Measurements from ENCODE around the gene LIPH.
"Not testable (repeated sequence)": the region's sequence is repeated elsewhere in the genome, so short reads cannot be mapped to it uniquely, and the experiment has no call there.

The LIPH gene

DNA sequence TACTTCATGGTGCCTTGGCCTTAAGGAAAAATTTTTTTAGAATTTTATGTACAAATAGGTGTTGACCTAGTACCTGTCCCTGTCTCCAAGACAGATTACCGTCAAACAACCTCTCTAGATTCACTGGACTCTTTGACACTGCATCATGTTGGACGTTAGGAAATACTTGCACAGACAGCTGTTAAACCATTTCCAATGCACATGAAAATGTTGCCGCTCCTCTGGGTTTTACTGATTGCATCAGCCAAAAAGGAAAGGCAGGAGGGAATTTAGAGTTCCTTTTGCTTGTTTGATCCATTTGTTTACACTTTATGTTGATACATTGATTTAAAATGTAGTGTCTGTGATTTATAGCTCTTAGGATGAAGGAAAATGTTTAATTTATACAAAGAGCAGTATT, 68.1 kb downstream of the LIPH start:
- DNase-seq, result no peak

DNA sequence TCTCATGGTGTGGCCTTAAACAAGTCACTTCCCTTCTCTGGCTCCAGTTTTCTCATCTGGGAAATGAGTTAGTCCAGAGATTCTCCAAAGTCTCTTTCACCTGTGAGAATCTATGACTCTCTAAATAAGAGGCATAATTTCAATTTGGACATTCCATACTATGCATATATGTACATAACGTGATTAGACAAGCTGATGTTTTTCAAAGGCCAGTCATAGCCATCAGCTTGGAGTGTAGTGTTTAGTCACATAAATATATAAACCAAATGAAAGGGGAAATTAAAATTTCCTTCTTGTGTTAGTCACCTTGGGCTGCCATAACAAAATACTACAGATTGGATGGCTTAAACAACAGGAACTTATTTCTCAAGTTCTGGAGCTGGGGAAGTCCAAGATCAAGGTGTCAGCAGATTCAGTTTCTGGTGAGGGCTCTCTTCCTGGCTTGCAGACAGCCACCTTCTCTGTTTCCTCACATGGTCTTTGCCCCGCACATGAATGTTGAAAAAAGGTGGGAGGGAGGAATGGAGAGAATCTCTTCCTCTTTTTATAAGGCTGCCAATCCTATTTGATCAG, 72.9 kb downstream of the LIPH start:
- no peak for DNase-seq

DNA sequence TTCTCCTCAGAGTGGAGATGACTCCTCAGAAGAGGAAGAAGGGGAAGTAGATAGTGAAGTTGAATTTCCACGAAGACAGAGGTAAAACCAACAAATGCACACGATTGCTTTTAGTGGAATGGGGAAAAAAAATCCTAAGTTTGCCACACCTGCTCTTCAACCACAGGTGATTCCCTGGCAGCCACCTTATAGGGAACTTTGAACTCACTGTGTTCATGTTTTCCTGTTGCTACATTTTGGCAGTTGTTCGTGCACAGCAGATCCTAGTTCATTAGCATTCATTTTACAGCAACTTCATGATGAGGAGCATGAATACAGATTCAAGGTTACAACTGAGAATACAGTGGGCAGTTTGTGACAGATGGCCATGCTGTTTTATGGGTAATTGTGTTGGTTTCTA, 75.1 kb downstream of the LIPH start:
- no peak for DNase-seq

DNA sequence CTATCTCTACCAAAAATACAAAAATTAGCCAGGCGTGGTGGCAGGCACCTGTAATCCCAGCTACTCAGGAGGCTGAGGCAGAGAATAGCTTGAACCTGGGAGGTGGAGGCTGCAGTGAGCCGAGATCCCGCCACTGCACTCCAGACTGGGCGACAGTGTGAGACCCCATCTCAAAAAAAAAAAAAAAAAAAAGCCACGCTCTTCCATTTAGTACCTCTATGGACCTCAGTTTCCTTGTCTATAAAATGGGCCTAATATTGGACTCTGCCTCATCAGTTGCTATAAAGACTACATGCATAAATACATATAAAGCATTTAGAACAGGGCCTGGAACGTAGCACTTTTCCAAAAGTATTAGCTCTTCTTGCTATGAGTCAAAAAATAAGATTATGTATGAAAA, 77.5 kb downstream of the LIPH start:
- not testable (repeated sequence) for DNase-seq

DNA sequence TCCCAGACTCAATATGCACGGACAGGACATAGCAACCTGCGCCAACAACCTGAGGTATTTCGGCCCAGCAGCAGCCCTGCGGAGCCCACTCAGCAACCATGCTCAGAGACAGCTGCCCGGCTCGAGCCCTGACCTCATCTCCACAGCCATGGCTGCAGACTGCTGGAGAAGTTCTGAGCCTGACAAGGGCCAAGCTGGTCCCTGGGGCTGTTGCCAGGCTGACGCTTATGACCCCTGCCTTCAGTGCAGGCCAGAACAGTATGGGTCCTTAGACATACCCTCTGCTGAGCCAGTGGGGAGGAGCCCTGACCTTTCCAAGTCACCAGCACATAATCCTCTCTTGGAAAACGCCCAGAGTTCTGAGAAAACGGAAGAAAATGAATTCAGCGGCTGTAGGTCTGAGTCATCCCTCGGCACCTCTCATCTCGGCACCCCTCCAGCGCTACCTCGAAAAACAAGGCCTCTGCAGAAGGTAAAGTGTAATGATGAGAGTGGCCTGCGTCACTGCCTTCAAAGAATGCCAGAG, 79.0 kb downstream of the LIPH start:
- no peak for DNase-seq

DNA sequence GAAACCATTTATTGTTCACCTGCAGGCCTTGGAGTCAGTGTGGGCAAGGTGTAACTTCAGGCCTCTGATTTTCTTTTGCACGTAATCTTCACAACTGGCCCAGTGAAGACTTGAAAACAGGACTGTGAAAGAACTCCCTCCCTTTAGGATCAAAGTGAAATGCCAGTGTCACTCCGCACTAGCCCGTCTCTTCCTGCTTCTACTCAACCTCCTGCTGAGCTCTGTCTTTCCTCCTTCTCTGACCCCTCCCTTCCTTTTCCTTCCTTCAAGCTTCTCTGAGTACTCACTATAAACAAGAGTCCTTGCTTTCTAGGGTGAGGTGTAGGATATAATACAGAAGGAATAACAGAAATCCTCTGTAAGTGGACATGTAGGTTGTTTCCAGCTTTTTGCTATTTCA, 82.1 kb downstream of the LIPH start:
- DNase-seq, result no peak

DNA sequence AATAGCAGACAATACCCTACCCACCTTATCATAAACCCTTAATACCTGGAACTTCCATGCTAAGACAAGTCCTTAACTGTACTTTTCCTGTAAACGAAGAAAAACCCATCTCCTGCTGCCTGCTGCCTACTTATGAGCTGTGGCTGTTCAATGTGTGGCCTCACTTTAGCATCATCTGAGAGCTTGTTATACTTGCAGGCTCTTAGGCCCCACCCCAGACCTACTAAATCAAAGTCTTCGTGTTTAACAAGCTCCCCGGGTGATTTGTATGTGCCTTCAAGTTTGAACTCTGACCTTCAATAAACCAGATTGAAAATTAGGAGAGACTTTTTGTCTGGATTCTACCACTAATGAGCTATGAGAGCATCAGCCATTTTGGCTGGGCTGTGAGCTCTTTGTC, 82.8 kb downstream of the LIPH start:
- no peak for DNase-seq

DNA sequence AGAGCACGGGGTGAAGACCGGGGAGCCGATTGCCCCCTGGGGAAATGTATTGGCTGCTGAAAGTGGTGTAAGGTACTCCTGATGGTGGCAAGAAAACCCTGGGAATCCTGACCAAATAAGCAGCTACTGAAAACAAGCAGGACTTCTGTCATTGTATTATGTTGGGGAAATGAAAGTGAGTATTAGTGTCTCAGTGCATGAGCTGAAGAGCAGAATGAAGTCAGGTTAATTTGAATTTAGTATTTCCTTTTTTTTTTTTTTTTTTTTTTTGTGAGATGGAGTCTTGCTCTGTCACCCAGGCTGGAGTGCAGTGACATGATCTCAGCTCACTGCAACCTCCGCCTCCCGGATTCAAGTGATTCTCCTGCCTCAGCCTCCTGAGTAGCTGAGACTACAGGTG, 86.3 kb downstream of the LIPH start:
- DNase-seq, result not testable (repeated sequence)

DNA sequence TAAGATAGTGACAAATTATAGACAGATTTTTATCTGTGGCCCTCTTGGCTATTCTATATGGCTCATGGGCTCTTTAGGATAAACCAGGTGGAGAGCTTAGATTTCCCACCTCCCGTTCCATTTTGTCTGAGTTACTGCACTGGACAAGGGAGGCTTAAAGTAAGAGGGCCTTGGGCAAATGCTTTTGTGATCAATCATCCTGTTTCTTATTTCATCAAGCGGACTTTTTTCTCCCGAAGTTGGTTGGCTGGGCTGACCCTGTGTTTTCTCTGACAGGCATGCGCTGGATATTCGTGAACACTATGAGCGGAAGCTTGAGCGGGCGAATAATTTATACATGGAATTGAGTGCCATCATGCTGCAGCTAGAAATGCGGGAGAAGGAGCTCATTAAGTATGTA, 86.9 kb downstream of the LIPH start:
- DNase-seq, result no peak

DNA sequence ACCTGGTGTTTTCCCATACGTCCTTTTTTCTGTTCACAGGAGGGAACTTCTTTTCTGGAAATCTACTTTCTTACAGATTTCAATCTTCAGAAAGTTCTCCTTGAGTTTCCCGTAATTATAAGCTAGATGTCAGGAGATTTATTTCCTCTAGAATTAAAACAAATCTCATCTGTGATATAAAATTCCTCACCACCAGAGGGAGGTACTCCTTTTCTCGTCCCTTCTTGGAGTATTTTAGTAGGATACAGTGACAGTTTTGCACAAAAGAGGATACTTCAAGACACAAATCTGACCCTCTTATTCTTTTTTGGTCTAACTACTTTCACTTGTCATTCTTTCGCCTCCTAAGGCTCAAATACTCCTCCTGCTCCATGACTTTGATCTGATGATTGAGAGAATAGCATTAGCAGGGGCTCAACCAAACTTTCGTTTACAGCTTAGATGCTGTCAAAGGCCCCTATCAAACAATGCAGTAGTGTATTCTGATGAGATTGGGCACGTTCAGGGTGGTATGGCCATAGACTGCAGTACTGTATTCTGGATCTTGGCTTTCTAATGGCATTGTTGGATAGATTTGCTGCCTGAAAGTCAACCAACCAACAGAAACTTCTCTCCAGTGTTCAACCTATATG, 91.6 kb downstream of the LIPH start:
- no peak for DNase-seq

DNA sequence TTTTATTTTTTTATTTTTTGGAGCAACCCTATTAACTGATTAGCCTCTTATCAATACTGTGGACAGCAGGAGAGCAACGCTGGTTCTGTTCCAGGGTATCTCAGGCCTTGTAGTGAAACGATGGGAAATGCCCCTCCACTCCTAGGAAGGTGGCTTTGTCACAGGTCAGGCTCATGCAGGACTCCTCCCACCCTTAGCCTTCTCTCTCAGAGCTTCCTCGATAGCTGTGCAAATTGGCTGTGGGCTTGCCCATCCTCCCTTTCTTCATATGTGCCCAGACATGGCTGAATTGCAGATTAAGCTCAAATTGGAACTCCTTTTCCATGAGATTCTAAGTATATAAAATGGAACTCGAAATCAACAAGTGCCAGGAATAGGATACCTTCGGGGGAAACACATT, 92.1 kb downstream of the LIPH start:
- no peak for DNase-seq

DNA sequence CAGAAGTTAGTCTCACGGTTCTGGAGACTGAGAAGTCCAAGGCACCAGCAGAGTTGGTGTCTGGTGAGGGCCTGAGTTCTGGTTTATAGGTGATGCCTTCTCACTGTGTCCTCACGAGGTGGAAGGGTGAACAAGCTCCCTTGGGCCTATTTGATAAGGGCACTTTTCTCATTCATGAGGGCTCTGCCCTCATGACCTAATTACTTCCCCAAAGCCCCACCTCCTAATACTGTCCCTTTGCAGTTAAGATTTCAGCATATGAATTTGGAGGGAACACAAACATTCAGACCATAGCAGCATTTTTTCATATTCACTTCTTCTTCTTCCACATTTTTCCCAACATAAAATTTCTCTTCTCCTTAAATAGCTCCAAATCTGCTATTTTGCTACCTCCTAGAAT, 95.0 kb downstream of the LIPH start:
- no peak for DNase-seq
